ENCODE measurements around the gene SLC12A7. TPM values are rescaled to one million over a fixed set of nuclear protein-coding genes. Genes with fewer than 3 reads are reported as not detected.

SLC12A7 gene
- total RNA-seq, 1 experiment from 2014 or later, result 30.8 TPM

- H2BK15ac ChIP-seq (ENCODE audit: low read depth, low read length), result no peak overlapping the region
- no peaks in the 10 kb centered on the region for H3K79me1 ChIP-seq (ENCODE audit: insufficient read depth, low read depth, low read length, poor library complexity, severe bottlenecking)
- H3K18ac ChIP-seq (ENCODE audit: insufficient read length, low read depth, low read length), result no peak overlapping the region
- no peak overlapping the region for H3K23ac ChIP-seq (ENCODE audit: insufficient read length, low read depth, low read length)
- no peak overlapping the region for H2BK12ac ChIP-seq (ENCODE audit: insufficient read length, low read depth, low read length)
- H3K27ac ChIP-seq (ENCODE audit: insufficient read length, low read depth, low read length), result no peak overlapping the region
- no peak overlapping the region for H4K8ac ChIP-seq (replicated peaks; ENCODE audit: insufficient read length, low read depth, low read length)
- no peak overlapping the region for H3K56ac ChIP-seq (ENCODE audit: insufficient read length, low read depth, low read length)
- H3K4ac ChIP-seq (ENCODE audit: low read depth, low read length), result no peak overlapping the region
- no peak for DNase-seq
- H2AFZ ChIP-seq (ENCODE audit: low read length), result no peak overlapping the region
- H3K4me1 ChIP-seq (ENCODE audit: insufficient read depth, low read length), result no peaks in the 10 kb centered on the region
- peaks cover 5 to 47% (median 10%) of the 10 kb centered on the region in 3 experiments; a peak in 6 of 7 replicates for H3K36me3 Mint-ChIP-seq (ENCODE audit: insufficient read depth in 1 of 3, low read depth in 3 of 3)
- no peak for TF ChIP-seq CTCF (conservative IDR thresholded peaks at IDR 0.05)
- H2BK5ac ChIP-seq (ENCODE audit: insufficient read length, low read length), result no peak overlapping the region
- no peak overlapping the region for H2BK20ac ChIP-seq (ENCODE audit: low read depth, low read length, poor library complexity, severe bottlenecking)
- no CpG with 5 or more reads among the region's 36 CpGs for WGBS (ENCODE audit: extremely low coverage, insufficient read length, low lambda C conversion rate)
- no peak overlapping the region for H3K9ac ChIP-seq (ENCODE audit: extremely low read depth, insufficient read length, low read length)
- H3K79me2 ChIP-seq (ENCODE audit: insufficient read depth, low read length), result no peaks in the 10 kb centered on the region
- H2AK5ac ChIP-seq (ENCODE audit: insufficient read length, low read length), result no peak overlapping the region
- no peaks in the 10 kb centered on the region for H3K9me3 Mint-ChIP-seq
- H4K20me1 ChIP-seq (ENCODE audit: control insufficient read depth, insufficient read depth, insufficient read length), result no peaks in the 10 kb centered on the region
- H3T11ph ChIP-seq (ENCODE audit: low read length), result no peak overlapping the region
- H3K27ac Mint-ChIP-seq, result no peak overlapping the region
- H4K91ac ChIP-seq (ENCODE audit: insufficient read length, low read depth, low read length), result no peak overlapping the region
- H2BK120ac ChIP-seq (ENCODE audit: low read depth, low read length, poor library complexity, severe bottlenecking), result no peak overlapping the region
- no peaks in the 10 kb centered on the region for H3K9me3 ChIP-seq (ENCODE audit: control insufficient read depth, low read depth, low read length)
- H3K14ac ChIP-seq (ENCODE audit: insufficient read depth, low read length), result no peak overlapping the region
- H3K4me2 ChIP-seq (ENCODE audit: insufficient read depth, insufficient read length, low read length), result no peak overlapping the region
- H3K4me1 Mint-ChIP-seq, result no peaks in the 10 kb centered on the region
- H3K27me3 Mint-ChIP-seq (ENCODE audit: low read depth), result no peaks in the 10 kb centered on the region
- H4K5ac ChIP-seq (ENCODE audit: insufficient read length, low read depth, low read length), result no peak overlapping the region
- H3K23me2 ChIP-seq (ENCODE audit: insufficient read length, low read depth, low read length, poor library complexity, severe bottlenecking), result no peaks in the 10 kb centered on the region
- H3K27me3 ChIP-seq (ENCODE audit: insufficient read depth, low read length), result no peaks in the 10 kb centered on the region
- H3K4me3 Mint-ChIP-seq, result no peak overlapping the region
These were observed 48.9 kb downstream of the SLC12A7 start for GRCh38 chr5:1062761-1063568.

All from H9 (cell line).